H9 (cell line): ENCODE measurements around the gene PRKAR2A. TPM values are rescaled to one million over a fixed set of nuclear protein-coding genes. Genes with fewer than 3 reads are reported as not detected.
A peak's percentile ranks its signal among the peaks of the same experiment; 100 is the strongest.

Source experiments
- DNase-seq: peaks from one replicate; pipeline ENCODE4 v3.0.0-alpha.2; 2017
- H2AFZ ChIP-seq: one replicate; pipeline ENCODE4 v1.6.1; 2013; ENCODE audit warnings: mild to moderate bottlenecking, low read length, control low read depth, moderate library complexity
- H2AK5ac ChIP-seq: 2 replicates; pipeline ENCODE4 v1.6.1; 2013; ENCODE audit warnings: low read length, control low read depth, mixed read lengths; ENCODE audit not compliant: insufficient read length
- H2BK120ac ChIP-seq: one replicate; pipeline ENCODE4 v1.6.1; 2013; ENCODE audit warnings: low read depth, mild to moderate bottlenecking, low read length, control low read depth, inconsistent platforms; ENCODE audit not compliant: poor library complexity, severe bottlenecking
- H2BK12ac ChIP-seq: 2 replicates; pipeline ENCODE4 v1.6.1; 2013; ENCODE audit warnings: low read length, control low read depth, mixed read lengths, low read depth; ENCODE audit not compliant: insufficient read length
- H2BK15ac ChIP-seq: 2 replicates; pipeline ENCODE4 v1.6.1; 2013; ENCODE audit warnings: low read depth, low read length, control low read depth
- H2BK20ac ChIP-seq: one replicate; pipeline ENCODE4 v1.6.1; 2013; ENCODE audit warnings: low read depth, mild to moderate bottlenecking, low read length, control low read depth, inconsistent platforms; ENCODE audit not compliant: poor library complexity, severe bottlenecking
- H2BK5ac ChIP-seq: 2 replicates; pipeline ENCODE4 v1.6.1; 2013; ENCODE audit warnings: low read length, control low read depth, mixed read lengths; ENCODE audit not compliant: insufficient read length
- H3K14ac ChIP-seq: 2 replicates; pipeline ENCODE4 v1.6.1; 2013; ENCODE audit warnings: low read length, control low read depth; ENCODE audit not compliant: insufficient read depth
- H3K18ac ChIP-seq: 2 replicates; pipeline ENCODE4 v1.6.1; 2013; ENCODE audit warnings: low read depth, mild to moderate bottlenecking, mixed read lengths, low read length, control low read depth; ENCODE audit not compliant: insufficient read length
- H3K23ac ChIP-seq: 2 replicates; pipeline ENCODE4 v1.6.1; 2013; ENCODE audit warnings: low read length, control low read depth, mixed read lengths, low read depth; ENCODE audit not compliant: insufficient read length
- H3K23me2 ChIP-seq: 2 replicates; pipeline ENCODE4 v1.6.1; 2013; ENCODE audit warnings: low read depth, mild to moderate bottlenecking, mixed read lengths, low read length, control low read depth; ENCODE audit not compliant: insufficient read length, poor library complexity, severe bottlenecking
- H3K27ac ChIP-seq: 2 replicates; pipeline ENCODE4 v1.5.1; 2013; ENCODE audit warnings: low read length, control low read depth, mixed read lengths, low read depth; ENCODE audit not compliant: insufficient read length
- H3K27me3 ChIP-seq: 2 replicates; pipeline ENCODE4 v1.6.1; 2013; ENCODE audit warnings: low read length, control low read depth, inconsistent platforms; ENCODE audit not compliant: insufficient read depth
- H3K4ac ChIP-seq: 2 replicates; pipeline ENCODE4 v1.6.1; 2013; ENCODE audit warnings: low read depth, mild to moderate bottlenecking, control low read depth, inconsistent platforms, low read length, moderate library complexity
- H3K4me1 ChIP-seq: 2 replicates; pipeline ENCODE4 v1.6.1; 2013; ENCODE audit warnings: low read length, control low read depth, inconsistent platforms; ENCODE audit not compliant: insufficient read depth
- H3K4me2 ChIP-seq: 2 replicates; pipeline ENCODE4 v1.6.1; 2013; ENCODE audit warnings: low read length, control low read depth, mixed read lengths; ENCODE audit not compliant: insufficient read length, insufficient read depth
- H3K56ac ChIP-seq: 2 replicates; pipeline ENCODE4 v1.6.1; 2013; ENCODE audit warnings: low read depth, mild to moderate bottlenecking, mixed read lengths, low read length, control low read depth; ENCODE audit not compliant: insufficient read length
- H3K79me1 ChIP-seq: 2 replicates; pipeline ENCODE4 v1.6.1; 2013; ENCODE audit warnings: low read depth, mild to moderate bottlenecking, moderate library complexity, low read length, control low read depth, inconsistent platforms; ENCODE audit not compliant: insufficient read depth, poor library complexity, severe bottlenecking
- H3K79me2 ChIP-seq: 2 replicates; pipeline ENCODE4 v1.6.1; 2013; ENCODE audit warnings: low read length, control low read depth, inconsistent platforms; ENCODE audit not compliant: insufficient read depth
- H3K9ac ChIP-seq: 2 replicates; pipeline ENCODE4 v1.6.1; 2013; ENCODE audit warnings: low read length, control low read depth, mixed read lengths; ENCODE audit not compliant: insufficient read length; ENCODE audit errors: extremely low read depth
- H3K9me3 ChIP-seq: one replicate; pipeline ENCODE4 v1.6.1; 2013; ENCODE audit warnings: low read depth, low read length, inconsistent platforms; ENCODE audit not compliant: control insufficient read depth
- H3T11ph ChIP-seq: one replicate; pipeline ENCODE4 v1.6.1; 2013; ENCODE audit warnings: mild to moderate bottlenecking, low read length, control low read depth, inconsistent platforms
- H4K20me1 ChIP-seq: one replicate; pipeline ENCODE4 v1.6.1; 2013; ENCODE audit not compliant: control insufficient read depth, insufficient read length, insufficient read depth
- H4K5ac ChIP-seq: 2 replicates; pipeline ENCODE4 v1.6.1; 2013; ENCODE audit warnings: low read depth, mild to moderate bottlenecking, mixed read lengths, low read length, control low read depth; ENCODE audit not compliant: insufficient read length
- H4K8ac ChIP-seq: replicated peaks from 2 replicates; pipeline ENCODE4 v1.6.1; 2013; ENCODE audit warnings: low read length, control low read depth, mixed read lengths, low read depth; ENCODE audit not compliant: insufficient read length
- H4K91ac ChIP-seq: 2 replicates; pipeline ENCODE4 v1.6.1; 2013; ENCODE audit warnings: low read depth, mild to moderate bottlenecking, moderate library complexity, mixed read lengths, low read length, control low read depth; ENCODE audit not compliant: insufficient read length
- H3K27ac Mint-ChIP-seq, 3 experiments: 2 replicates in 2 of 3; 3 replicates in 1 of 3; pipeline ENCODE4 v1.8.0; 2020 to 2021; ENCODE audit warnings: mixed read lengths in 3 of 3, mild to moderate bottlenecking in 1 of 3, moderate library complexity in 1 of 3
- H3K27me3 Mint-ChIP-seq: 2 replicates; pipeline ENCODE4 v1.8.0; 2021; ENCODE audit warnings: low read depth, mild to moderate bottlenecking, moderate library complexity, mixed read lengths
- H3K36me3 Mint-ChIP-seq, 3 experiments: 2 replicates in 2 of 3; 3 replicates in 1 of 3; pipeline ENCODE4 v1.8.0; 2020 to 2021; ENCODE audit warnings: low read depth in 3 of 3, mixed read lengths in 3 of 3; ENCODE audit not compliant: insufficient read depth in 1 of 3
- H3K4me1 Mint-ChIP-seq, 2 experiments: 2 replicates each; pipeline ENCODE4 v1.8.0; 2020; ENCODE audit warnings: mixed read lengths in 2 of 2
- H3K4me3 Mint-ChIP-seq, 2 experiments: 2 replicates in 1 of 2; 3 replicates in 1 of 2; pipeline ENCODE4 v1.8.0; 2020 to 2021; ENCODE audit warnings: mild to moderate bottlenecking in 2 of 2, mixed read lengths in 2 of 2, moderate library complexity in 1 of 2
- H3K9me3 Mint-ChIP-seq, 2 experiments: 2 replicates in 1 of 2; 3 replicates in 1 of 2; pipeline ENCODE4 v1.8.0; 2020; ENCODE audit warnings: mild to moderate bottlenecking in 2 of 2, mixed read lengths in 2 of 2, moderate library complexity in 1 of 2
- CTCF ChIP-seq: fragments of 200-600 bp; sonication (generic); conservative IDR thresholded peaks from 3 replicates; pipeline ENCODE4 v1.8.0; 2021; ENCODE audit warnings: antibody characterized with exemption, mild to moderate bottlenecking
- WGBS: extraction: QIAGEN DNeasy Blood & Tissue Kit; methylation state at CpG from one replicate; pipeline ENCODE4 v1.1.7; 2013; ENCODE audit warnings: missing lambda C conversion rate, low lambda C conversion rate, mixed read lengths; ENCODE audit not compliant: insufficient read length; ENCODE audit errors: extremely low coverage; 5-methylcytosine and 5-hydroxymethylcytosine counted together
- total RNA-seq: library from RNA; stranded (reverse); gene quantifications from 2 replicates; pipeline ENCODE4 v1.2.1, GENCODE V29; 2021

Gene PRKAR2A
- total RNA-seq, 1 experiment from 2014 or later, result 39.1 TPM

GRCh38 chr3:48852151-48852550 is 4.5 kb upstream of the PRKAR2A start:
- no peak overlapping the region for H3K23ac ChIP-seq
- Mint-ChIP-seq H3K9me3 (no peaks in the 10 kb centered on the region), H3K4me3 (no peak overlapping the region), H3K36me3 (no peaks in the 10 kb centered on the region), H3K4me1 (peaks cover 8 to 11% of the 10 kb centered on the region in 2 experiments), H3K27ac (peak overlapping the region in 2 of 3 experiments; percentile 49 to 86; a peak in 2 of 7 replicates), H3K27me3 (no peaks in the 10 kb centered on the region)
- H2BK120ac ChIP-seq, result no peak overlapping the region
- no peak overlapping the region for H4K5ac ChIP-seq
- no peak overlapping the region for H2AFZ ChIP-seq
- no peaks in the 10 kb centered on the region for H3K79me1 ChIP-seq
- no peak overlapping the region for H4K91ac ChIP-seq
- H3K9ac ChIP-seq, result no peak overlapping the region
- H3K27me3 ChIP-seq, result no peaks in the 10 kb centered on the region
- H3K4me2 ChIP-seq, result no peak overlapping the region
- no peak for TF ChIP-seq CTCF
- peak overlapping the region; percentile 25; the same call in 1 of the 2 replicates for H3K14ac ChIP-seq
- H3K27ac ChIP-seq, result no peak overlapping the region
- DNase-seq, result no peak
- no peak overlapping the region for H2BK20ac ChIP-seq
- H2BK15ac ChIP-seq, result no peak overlapping the region
- H2BK5ac ChIP-seq, result no peak overlapping the region
- H3K4me1 ChIP-seq, result no peaks in the 10 kb centered on the region
- H2BK12ac ChIP-seq, result no peak overlapping the region
- H3K9me3 ChIP-seq, result no peaks in the 10 kb centered on the region
- H3K4ac ChIP-seq, result no peak overlapping the region
- H3K56ac ChIP-seq, result no peak overlapping the region
- no peaks in the 10 kb centered on the region for H4K20me1 ChIP-seq
- H3T11ph ChIP-seq, result no peak overlapping the region
- no peak overlapping the region for H2AK5ac ChIP-seq
- no peak overlapping the region for H4K8ac ChIP-seq
- WGBS, result no CpG with 5 or more reads among the region's 5 CpGs
- H3K79me2 ChIP-seq, result no peaks in the 10 kb centered on the region
- H3K23me2 ChIP-seq, result peaks cover 5% of the 10 kb centered on the region
- H3K18ac ChIP-seq, result no peak overlapping the region
